ENCODE data around the gene WAPL. TPM values are rescaled to one million over a fixed set of nuclear protein-coding genes. Genes with fewer than 3 reads are reported as not detected.

Gene WAPL
- polyA plus RNA-seq, 1 donor (not counting 4 experiments of a cell fraction or from before 2014, with no cell fraction given): 26.2 TPM

DNA sequence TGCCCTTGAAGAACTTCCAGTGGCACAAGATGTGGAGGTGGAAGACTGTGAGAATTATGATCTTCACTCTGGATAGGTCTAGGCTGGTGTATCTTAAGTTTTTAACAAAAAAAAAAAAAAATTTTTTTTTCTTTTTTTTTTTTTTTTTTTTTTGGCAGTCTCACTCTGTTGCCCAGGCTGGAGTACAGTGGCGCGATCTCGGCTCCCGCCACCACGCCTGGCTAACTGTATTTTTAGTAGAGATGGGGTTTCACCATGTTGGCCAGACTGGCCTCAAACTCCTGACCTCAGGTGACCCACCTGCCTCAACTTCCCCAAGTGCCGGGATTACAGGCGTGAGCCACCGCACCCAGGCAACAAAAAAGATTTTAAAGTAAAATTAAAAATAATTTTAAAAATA is 37.9 kb downstream of the WAPL start:
- dilution Hi-C loops (cut with MboI; ENCODE audit: extremely low pct_ligation_motif_present, low sequenced_read_pairs): no loop called here
- peaks cover 29% of the 10 kb centered on the region for H3K79me2 ChIP-seq (ENCODE audit: control insufficient read depth, insufficient read depth, low read length)
- no peaks in the 10 kb centered on the region for H3K9me3 ChIP-seq (ENCODE audit: control insufficient read depth, low read depth, low read length)
- H3K4me1 ChIP-seq (ENCODE audit: control insufficient read depth, extremely low read depth, insufficient read depth, low read length): no peaks in the 10 kb centered on the region
- no peak overlapping the region for H3K27ac ChIP-seq (ENCODE audit: control insufficient read depth, insufficient read depth, low read length)
- H3K9ac ChIP-seq (ENCODE audit: control insufficient read depth, extremely low read depth, insufficient read depth, low read length): no peak overlapping the region
- H3K4me2 ChIP-seq (ENCODE audit: control insufficient read depth, extremely low read depth, insufficient read depth, low read depth, low read length): no peak overlapping the region
- H3K4me3 ChIP-seq (ENCODE audit: control insufficient read depth in 2 of 3, extremely low read depth in 1 of 3, insufficient read depth in 2 of 3, low read depth in 1 of 3, low read length in 3 of 3): no peak overlapping the region
- no peak overlapping the region for H2AFZ ChIP-seq (ENCODE audit: control insufficient read depth, low read length)
- no peaks in the 10 kb centered on the region for H3K9me1 ChIP-seq (ENCODE audit: control insufficient read depth, extremely low read depth, insufficient read depth, low read length)
- TF ChIP-seq, protein P1, sequence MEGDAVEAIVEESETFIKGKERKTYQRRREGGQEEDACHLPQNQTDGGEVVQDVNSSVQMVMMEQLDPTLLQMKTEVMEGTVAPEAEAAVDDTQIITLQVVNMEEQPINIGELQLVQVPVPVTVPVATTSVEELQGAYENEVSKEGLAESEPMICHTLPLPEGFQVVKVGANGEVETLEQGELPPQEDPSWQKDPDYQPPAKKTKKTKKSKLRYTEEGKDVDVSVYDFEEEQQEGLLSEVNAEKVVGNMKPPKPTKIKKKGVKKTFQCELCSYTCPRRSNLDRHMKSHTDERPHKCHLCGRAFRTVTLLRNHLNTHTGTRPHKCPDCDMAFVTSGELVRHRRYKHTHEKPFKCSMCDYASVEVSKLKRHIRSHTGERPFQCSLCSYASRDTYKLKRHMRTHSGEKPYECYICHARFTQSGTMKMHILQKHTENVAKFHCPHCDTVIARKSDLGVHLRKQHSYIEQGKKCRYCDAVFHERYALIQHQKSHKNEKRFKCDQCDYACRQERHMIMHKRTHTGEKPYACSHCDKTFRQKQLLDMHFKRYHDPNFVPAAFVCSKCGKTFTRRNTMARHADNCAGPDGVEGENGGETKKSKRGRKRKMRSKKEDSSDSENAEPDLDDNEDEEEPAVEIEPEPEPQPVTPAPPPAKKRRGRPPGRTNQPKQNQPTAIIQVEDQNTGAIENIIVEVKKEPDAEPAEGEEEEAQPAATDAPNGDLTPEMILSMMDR (optimal IDR thresholded peaks at IDR 0.05 in 1 of 3, IDR thresholded peaks at IDR 0.05 in 1 of 3, conservative IDR thresholded peaks at IDR 0.05 in 1 of 3; ENCODE audit: extremely low read depth in 1 of 3, insufficient read depth in 2 of 3, low read length in 3 of 3): no peak
- no peak for TF ChIP-seq EZH2 (IDR thresholded peaks at IDR 0.05; ENCODE audit: low read length)
- H4K20me1 ChIP-seq (ENCODE audit: control insufficient read depth, extremely low read depth, insufficient read depth, low read length): no peaks in the 10 kb centered on the region
- peaks cover 7 to 9% of the 10 kb centered on the region in 2 experiments for H3K36me3 ChIP-seq (ENCODE audit: control insufficient read depth in 2 of 2, extremely low read depth in 1 of 2, insufficient read depth in 2 of 2, low read length in 2 of 2)
- no peaks in the 10 kb centered on the region for H3K27me3 ChIP-seq (ENCODE audit: control insufficient read depth, extremely low read depth, insufficient read depth, low read length)
- DNase-seq (ENCODE audit: low read depth, low spot score) (no peak), FAIRE-seq (no peak)

DNA sequence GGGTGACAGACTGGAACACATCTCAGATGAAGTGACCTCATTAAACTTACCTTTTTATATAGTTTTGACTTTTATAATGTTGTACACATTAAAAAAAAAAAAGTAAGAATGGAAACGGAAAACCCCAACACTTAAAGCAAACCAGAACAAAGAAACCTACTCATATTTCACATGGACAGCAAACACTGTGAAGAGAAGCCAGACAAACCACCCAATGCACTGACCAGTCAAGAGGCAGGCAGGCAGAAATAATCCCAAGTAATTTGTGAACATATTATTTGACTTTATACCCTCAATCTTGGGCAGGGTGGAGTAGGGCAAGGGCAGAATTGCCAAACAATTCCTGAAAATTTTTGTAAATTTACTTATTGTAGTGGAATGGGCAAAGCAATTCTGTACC is 39.8 kb downstream of the WAPL start:
- H3K27ac ChIP-seq (ENCODE audit: control insufficient read depth, insufficient read depth, low read length): no peak overlapping the region
- H3K27me3 ChIP-seq (ENCODE audit: control insufficient read depth, extremely low read depth, insufficient read depth, low read length): no peaks in the 10 kb centered on the region
- no peak overlapping the region for H2AFZ ChIP-seq (ENCODE audit: control insufficient read depth, low read length)
- DNase-seq (ENCODE audit: low read depth, low spot score) (no peak), FAIRE-seq (no peak)
- peaks cover 4 to 7% of the 10 kb centered on the region in 2 experiments for H3K36me3 ChIP-seq (ENCODE audit: control insufficient read depth in 2 of 2, extremely low read depth in 1 of 2, insufficient read depth in 2 of 2, low read length in 2 of 2)
- no peaks in the 10 kb centered on the region for H4K20me1 ChIP-seq (ENCODE audit: control insufficient read depth, extremely low read depth, insufficient read depth, low read length)
- no peaks in the 10 kb centered on the region for H3K9me1 ChIP-seq (ENCODE audit: control insufficient read depth, extremely low read depth, insufficient read depth, low read length)
- H3K4me1 ChIP-seq (ENCODE audit: control insufficient read depth, extremely low read depth, insufficient read depth, low read length): no peaks in the 10 kb centered on the region
- H3K79me2 ChIP-seq (ENCODE audit: control insufficient read depth, insufficient read depth, low read length): peaks cover 28% of the 10 kb centered on the region
- no peaks in the 10 kb centered on the region for H3K9me3 ChIP-seq (ENCODE audit: control insufficient read depth, low read depth, low read length)
- dilution Hi-C loops (cut with MboI; ENCODE audit: extremely low pct_ligation_motif_present, low sequenced_read_pairs): no loop called here
- no peak overlapping the region for H3K9ac ChIP-seq (ENCODE audit: control insufficient read depth, extremely low read depth, insufficient read depth, low read length)
- H3K4me3 ChIP-seq (ENCODE audit: control insufficient read depth in 2 of 3, extremely low read depth in 1 of 3, insufficient read depth in 2 of 3, low read depth in 1 of 3, low read length in 3 of 3): no peak overlapping the region
- TF ChIP-seq EZH2 (IDR thresholded peaks at IDR 0.05; ENCODE audit: low read length): no peak
- TF ChIP-seq, protein P1 (optimal IDR thresholded peaks at IDR 0.05 in 1 of 3, IDR thresholded peaks at IDR 0.05 in 1 of 3, conservative IDR thresholded peaks at IDR 0.05 in 1 of 3; ENCODE audit: extremely low read depth in 1 of 3, insufficient read depth in 2 of 3, low read length in 3 of 3): no peak
- H3K4me2 ChIP-seq (ENCODE audit: control insufficient read depth, extremely low read depth, insufficient read depth, low read depth, low read length): no peak overlapping the region

Measured in keratinocyte (primary cell).